Neural progenitor cell (in vitro differentiated cells): ENCODE results near the gene TRAPPC2L. TPM values are rescaled to one million over a fixed set of nuclear protein-coding genes. Genes with fewer than 3 reads are reported as not detected.

ENCODE experiments used
- DNase-seq: peaks from one replicate; pipeline ENCODE4 v3.0.0-alpha.2; 2016; ENCODE audit warnings: low spot score
- H2AFZ ChIP-seq: fragments of 200-600 bp; sonication (generic); replicated peaks from 2 replicates; pipeline ENCODE4 v1.6.1; 2016; ENCODE audit warnings: antibody characterized with exemption
- H3F3A ChIP-seq: fragments of 200-600 bp; sonication (generic); 2 replicates; pipeline ENCODE4 v1.6.1; 2016; ENCODE audit warnings: antibody characterized with exemption, low read depth
- H3K27ac ChIP-seq: fragments of 200-600 bp; sonication (generic); 2 replicates; pipeline ENCODE4 v1.5.1; 2016; ENCODE audit warnings: mild to moderate bottlenecking
- H3K27me3 ChIP-seq: fragments of 200-600 bp; sonication (generic); 2 replicates; pipeline ENCODE4 v1.6.1; 2016; ENCODE audit warnings: mild to moderate bottlenecking, moderate library complexity
- H3K36me3 ChIP-seq: fragments of 200-600 bp; sonication (generic); 2 replicates; pipeline ENCODE4 v1.5.1; 2016
- H3K4me1 ChIP-seq: fragments of 200-600 bp; sonication (generic); 2 replicates; pipeline ENCODE4 v1.6.1; 2016; ENCODE audit warnings: mixed run types
- H3K4me2 ChIP-seq: fragments of 200-600 bp; sonication (generic); 2 replicates; pipeline ENCODE4 v1.6.1; 2016
- H3K4me3 ChIP-seq: fragments of 200-600 bp; sonication (generic); 2 replicates; pipeline ENCODE4 v1.5.1; 2016
- H3K79me2 ChIP-seq: fragments of 200-600 bp; sonication (generic); 2 replicates; pipeline ENCODE4 v1.6.1; 2016; ENCODE audit warnings: low read depth
- H3K9ac ChIP-seq: fragments of 200-600 bp; sonication (generic); 2 replicates; pipeline ENCODE4 v1.6.1; 2016
- H3K9me3 ChIP-seq: fragments of 200-600 bp; sonication (generic); 2 replicates; pipeline ENCODE4 v1.5.1; 2016; ENCODE audit warnings: low read depth
- H4K20me1 ChIP-seq: fragments of 200-600 bp; sonication (generic); 2 replicates; pipeline ENCODE4 v1.6.1; 2016; ENCODE audit warnings: low read depth
- H3K27ac Mint-ChIP-seq: 3 replicates; pipeline ENCODE4 v1.8.0; 2021; ENCODE audit warnings: mixed read lengths
- H3K27me3 Mint-ChIP-seq: 2 replicates; pipeline ENCODE4 v1.8.0; 2022; ENCODE audit warnings: low read depth, mild to moderate bottlenecking, inconsistent platforms, moderate library complexity, mixed read lengths; ENCODE audit not compliant: insufficient read depth
- H3K36me3 Mint-ChIP-seq: 3 replicates; pipeline ENCODE4 v1.8.0; 2021; ENCODE audit warnings: mixed read lengths
- H3K4me1 Mint-ChIP-seq: 3 replicates; pipeline ENCODE4 v1.8.0; 2021; ENCODE audit warnings: mixed read lengths
- H3K4me3 Mint-ChIP-seq: 3 replicates; pipeline ENCODE4 v1.8.0; 2021; ENCODE audit warnings: mild to moderate bottlenecking, moderate library complexity, mixed read lengths
- H3K9me3 Mint-ChIP-seq: 3 replicates; pipeline ENCODE4 v1.8.0; 2020; ENCODE audit warnings: mixed read lengths
- EZH2 ChIP-seq: fragments of 200-600 bp; sonication (generic); IDR thresholded peaks from 2 replicates; pipeline ENCODE4 v1.6.1; 2017; ENCODE audit warnings: antibody characterized with exemption, mild to moderate bottlenecking, moderate library complexity
- EZH2phosphoT487 ChIP-seq: fragments of 200-600 bp; sonication (generic); IDR thresholded peaks from 2 replicates; pipeline ENCODE4 v1.6.1; 2017; ENCODE audit warnings: antibody characterized with exemption
- total RNA-seq: library from RNA; depleted of rRNA; stranded (reverse); fragments of >200 nt; gene quantifications from 2 replicates; pipeline ENCODE4 v1.2.3, GENCODE V29; 2015; ENCODE audit warnings: low replicate concordance
- TF ChIP-seq, protein P1 (sequence below): fragments of 200-600 bp; sonication (generic); IDR thresholded peaks from 2 replicates; pipeline ENCODE4 v1.5.1; 2017; ENCODE audit warnings: antibody characterized with exemption, mild to moderate bottlenecking

Gene TRAPPC2L
- total RNA-seq, 1 donor from 2014 or later = 31.8 TPM

DNA sequence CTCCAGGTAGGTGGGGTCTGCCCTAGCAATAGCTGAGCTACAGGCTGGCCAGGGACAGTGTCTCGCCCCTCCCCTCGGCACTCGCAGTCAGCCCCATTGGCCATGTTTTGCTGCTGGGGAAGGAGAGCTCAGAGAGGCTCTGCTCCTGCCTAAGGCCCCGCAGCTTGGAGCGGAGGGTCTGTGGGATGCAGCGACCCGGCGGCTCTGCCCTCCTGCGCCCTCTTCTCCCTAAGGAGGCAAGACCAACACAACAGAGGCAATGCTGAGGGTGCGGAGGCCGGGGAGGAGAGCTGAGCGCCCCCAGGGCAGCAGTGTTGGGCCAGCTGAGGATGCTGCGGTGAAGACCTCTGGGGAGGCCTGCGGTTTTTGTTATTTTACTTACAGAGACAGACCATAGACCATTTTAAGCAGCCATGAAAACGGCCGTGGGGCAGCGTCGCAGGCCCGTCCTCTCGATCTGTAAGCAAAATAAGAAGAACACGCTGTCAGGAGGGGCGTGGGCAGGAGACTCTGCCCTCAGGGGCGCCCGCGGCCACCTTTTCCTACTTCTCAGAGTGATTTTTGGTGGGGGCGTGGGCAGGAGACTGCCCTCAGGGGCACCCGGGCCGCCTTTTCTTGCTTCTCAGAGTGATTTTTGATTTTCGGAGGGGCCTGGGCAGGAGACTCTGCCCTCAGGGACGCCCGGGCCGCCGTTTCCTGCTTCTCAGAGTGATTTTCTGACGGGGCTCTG lies 40.9 kb downstream of the TRAPPC2L start:
- no peak overlapping the region for H3K27ac Mint-ChIP-seq
- H3K4me1 Mint-ChIP-seq = no peaks in the 10 kb centered on the region
- DNase-seq = no peak
- Histone ChIP-seq H3F3A (no peaks in the 10 kb centered on the region), H3K9me3 (no peaks in the 10 kb centered on the region), H4K20me1 (no peaks in the 10 kb centered on the region), H3K4me1 (peaks cover 8% of the 10 kb centered on the region), H3K4me2 (no peak overlapping the region), H3K79me2 (no peaks in the 10 kb centered on the region), H3K27ac (no peak overlapping the region), H3K4me3 (no peak overlapping the region), H3K27me3 (no peaks in the 10 kb centered on the region), H2AFZ (no peak overlapping the region), H3K9ac (no peak overlapping the region), H3K36me3 (no peaks in the 10 kb centered on the region)
- H3K36me3 Mint-ChIP-seq = no peaks in the 10 kb centered on the region
- H3K9me3 Mint-ChIP-seq = no peaks in the 10 kb centered on the region
- H3K4me3 Mint-ChIP-seq = no peak overlapping the region
- H3K27me3 Mint-ChIP-seq = peaks cover 3% of the 10 kb centered on the region
- TF ChIP-seq, protein P1, sequence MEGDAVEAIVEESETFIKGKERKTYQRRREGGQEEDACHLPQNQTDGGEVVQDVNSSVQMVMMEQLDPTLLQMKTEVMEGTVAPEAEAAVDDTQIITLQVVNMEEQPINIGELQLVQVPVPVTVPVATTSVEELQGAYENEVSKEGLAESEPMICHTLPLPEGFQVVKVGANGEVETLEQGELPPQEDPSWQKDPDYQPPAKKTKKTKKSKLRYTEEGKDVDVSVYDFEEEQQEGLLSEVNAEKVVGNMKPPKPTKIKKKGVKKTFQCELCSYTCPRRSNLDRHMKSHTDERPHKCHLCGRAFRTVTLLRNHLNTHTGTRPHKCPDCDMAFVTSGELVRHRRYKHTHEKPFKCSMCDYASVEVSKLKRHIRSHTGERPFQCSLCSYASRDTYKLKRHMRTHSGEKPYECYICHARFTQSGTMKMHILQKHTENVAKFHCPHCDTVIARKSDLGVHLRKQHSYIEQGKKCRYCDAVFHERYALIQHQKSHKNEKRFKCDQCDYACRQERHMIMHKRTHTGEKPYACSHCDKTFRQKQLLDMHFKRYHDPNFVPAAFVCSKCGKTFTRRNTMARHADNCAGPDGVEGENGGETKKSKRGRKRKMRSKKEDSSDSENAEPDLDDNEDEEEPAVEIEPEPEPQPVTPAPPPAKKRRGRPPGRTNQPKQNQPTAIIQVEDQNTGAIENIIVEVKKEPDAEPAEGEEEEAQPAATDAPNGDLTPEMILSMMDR = no peak

GRCh38 chr16:88899901-88900661 lies 43.2 kb downstream of the TRAPPC2L start:
- DNase-seq = no peak
- H3K27ac ChIP-seq = no peak overlapping the region

DNA sequence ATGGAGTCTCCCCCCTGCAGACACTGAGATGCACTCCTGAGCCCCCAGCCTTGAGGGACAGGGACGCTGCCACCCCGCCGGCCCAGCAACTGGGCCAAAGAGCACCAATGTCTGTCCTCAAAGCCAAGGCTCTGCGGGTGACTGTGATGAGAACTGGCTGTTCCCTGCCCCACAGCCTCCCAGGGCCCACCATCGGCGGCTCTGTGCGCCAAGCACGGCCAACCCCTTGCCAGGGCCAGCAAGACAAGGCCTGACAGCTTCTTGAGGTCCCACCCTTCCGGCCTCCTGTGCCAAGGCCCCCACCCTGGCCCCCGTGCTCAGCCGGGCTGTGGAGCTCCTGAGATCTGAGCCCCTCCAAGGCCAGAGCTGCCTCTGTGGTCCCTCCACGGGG lies 43.7 kb downstream of the TRAPPC2L start:
- Mint-ChIP-seq H3K9me3 (no peaks in the 10 kb centered on the region), H3K4me3 (no peak overlapping the region), H3K4me1 (peaks cover 2% of the 10 kb centered on the region), H3K36me3 (no peaks in the 10 kb centered on the region), H3K27ac (no peak overlapping the region), H3K27me3 (no peaks in the 10 kb centered on the region)
- Histone ChIP-seq H3F3A (no peaks in the 10 kb centered on the region), H3K9me3 (no peaks in the 10 kb centered on the region), H2AFZ (no peak overlapping the region), H3K36me3 (no peaks in the 10 kb centered on the region), H3K4me2 (no peak overlapping the region), H3K79me2 (no peaks in the 10 kb centered on the region), H3K27me3 (no peaks in the 10 kb centered on the region), H3K4me1 (peaks cover 8% of the 10 kb centered on the region), H3K4me3 (no peak overlapping the region), H3K27ac (no peak overlapping the region), H3K9ac (no peak overlapping the region), H4K20me1 (no peaks in the 10 kb centered on the region)
- no peak for DNase-seq
- TF ChIP-seq EZH2 (no peak), EZH2phosphoT487 (no peak)
- TF ChIP-seq, protein P1 = no peak

More at GRCh38 chr16:88899901-88900661, 43.2 kb downstream of the TRAPPC2L start:
- Histone ChIP-seq H3K4me1 (peaks cover 8% of the 10 kb centered on the region), H3K79me2 (no peaks in the 10 kb centered on the region), H3K27me3 (no peaks in the 10 kb centered on the region), H3K4me3 (no peak overlapping the region), H3K36me3 (no peaks in the 10 kb centered on the region), H2AFZ (no peak overlapping the region), H3K9ac (no peak overlapping the region), H3K9me3 (no peaks in the 10 kb centered on the region), H4K20me1 (no peaks in the 10 kb centered on the region), H3F3A (no peaks in the 10 kb centered on the region), H3K4me2 (no peak overlapping the region)
- no peaks in the 10 kb centered on the region for H3K36me3 Mint-ChIP-seq
- H3K4me3 Mint-ChIP-seq = no peak overlapping the region
- H3K27ac Mint-ChIP-seq = no peak overlapping the region
- H3K9me3 Mint-ChIP-seq = no peaks in the 10 kb centered on the region
- TF ChIP-seq EZH2phosphoT487 (no peak), EZH2 (no peak)
- TF ChIP-seq, protein P1 = no peak
- no peaks in the 10 kb centered on the region for H3K27me3 Mint-ChIP-seq
- H3K4me1 Mint-ChIP-seq = peaks cover 2% of the 10 kb centered on the region
